Hippocampal formation (tissue), 2 donors: ENCODE measurements around the gene ANKRD35.
"Not testable (repeated sequence)": the region's sequence is repeated elsewhere in the genome, so short reads cannot be mapped to it uniquely, and the experiment has no call there.

Source experiments
- DNase-seq, 2 donors: peaks; one replicate each; lab custom pipeline; 2025; lab: John Stamatoyannopoulos, UW

ANKRD35 gene, protein sequence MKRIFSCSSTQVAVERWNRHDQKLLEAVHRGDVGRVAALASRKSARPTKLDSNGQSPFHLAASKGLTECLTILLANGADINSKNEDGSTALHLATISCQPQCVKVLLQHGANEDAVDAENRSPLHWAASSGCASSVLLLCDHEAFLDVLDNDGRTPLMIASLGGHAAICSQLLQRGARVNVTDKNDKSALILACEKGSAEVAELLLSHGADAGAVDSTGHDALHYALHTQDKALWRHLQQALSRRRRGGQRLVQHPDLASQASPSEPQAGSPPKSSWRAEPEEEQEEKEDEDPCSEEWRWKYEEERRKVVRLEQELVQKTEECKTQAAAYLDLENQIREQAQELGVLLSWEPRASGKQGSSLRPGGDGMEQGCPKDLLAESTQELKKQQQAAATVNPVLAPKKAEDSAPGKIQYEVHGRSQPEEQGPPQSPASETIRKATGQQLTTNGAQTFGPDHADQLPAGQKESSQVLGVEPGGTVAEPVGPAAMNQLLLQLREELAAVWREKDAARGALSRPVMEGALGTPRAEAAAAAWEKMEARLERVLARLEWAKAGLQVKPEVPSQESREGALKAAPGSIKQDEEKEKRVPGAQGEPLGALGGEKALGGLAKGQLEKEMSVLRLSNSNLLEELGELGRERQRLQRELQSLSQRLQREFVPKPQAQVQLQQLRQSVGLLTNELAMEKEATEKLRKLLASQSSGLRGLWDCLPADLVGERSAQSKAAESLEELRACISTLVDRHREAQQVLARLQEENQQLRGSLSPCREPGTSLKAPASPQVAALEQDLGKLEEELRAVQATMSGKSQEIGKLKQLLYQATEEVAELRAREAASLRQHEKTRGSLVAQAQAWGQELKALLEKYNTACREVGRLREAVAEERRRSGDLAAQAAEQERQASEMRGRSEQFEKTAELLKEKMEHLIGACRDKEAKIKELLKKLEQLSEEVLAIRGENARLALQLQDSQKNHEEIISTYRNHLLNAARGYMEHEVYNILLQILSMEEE

DNA sequence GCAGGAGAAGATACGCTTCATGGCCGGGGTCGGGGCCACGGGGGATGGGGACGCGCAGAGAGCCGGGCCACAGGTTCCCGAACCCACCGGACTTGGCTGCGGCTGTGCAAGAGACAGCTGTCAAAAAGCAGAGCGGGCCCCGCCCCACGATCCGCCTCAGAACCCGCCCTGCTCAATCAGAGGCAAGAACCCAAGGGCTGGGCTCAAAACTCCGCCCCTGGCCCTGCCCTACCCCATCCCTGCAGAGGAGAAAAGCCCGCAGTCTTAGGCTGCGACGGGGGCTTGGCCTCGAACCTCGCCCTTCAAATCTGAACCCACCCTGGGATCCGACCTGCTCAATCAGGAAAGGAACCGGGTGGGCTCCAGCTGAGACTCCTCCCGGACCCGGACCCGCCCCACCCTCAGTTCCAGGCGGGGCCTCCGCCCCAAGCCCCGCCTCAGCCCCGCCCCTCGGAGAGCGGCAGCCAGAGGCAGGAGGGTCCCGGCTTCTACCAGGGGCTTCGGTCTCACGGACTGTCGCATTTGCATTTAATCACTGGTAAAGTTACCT, at the start of gene ANKRD35:
TSS of gene ANKRD35 (minus strand) at position 129 of the 550 bp plus-strand sequence. CDS start at position 21, 108 bp downstream.
- peak; percentile 57 to 83 for DNase-seq

DNA sequence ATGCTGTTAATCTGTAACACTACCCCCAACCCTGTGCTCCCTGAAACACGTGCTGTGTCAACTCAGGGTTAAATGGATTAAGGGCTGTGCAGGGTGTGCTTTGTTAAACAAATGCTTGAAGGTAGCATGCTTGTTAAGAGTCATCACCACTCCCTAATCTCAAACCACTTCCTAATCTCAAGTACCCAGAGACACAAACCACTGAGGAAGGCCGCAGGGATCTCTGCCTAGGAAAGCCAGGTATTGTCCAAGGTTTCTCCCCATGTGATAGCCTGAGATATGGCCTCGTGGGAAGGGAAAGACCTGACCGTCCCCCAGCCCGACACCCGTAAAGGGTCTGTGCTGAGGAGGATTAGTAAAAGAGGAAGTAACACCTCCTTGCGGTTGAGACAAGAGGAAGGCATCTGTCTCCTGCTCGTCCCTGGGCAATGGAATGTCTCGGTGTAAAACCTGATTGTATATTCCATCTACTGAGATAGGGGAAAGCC, 46.9 kb upstream of the ANKRD35 start:
- not testable (repeated sequence) for DNase-seq

DNA sequence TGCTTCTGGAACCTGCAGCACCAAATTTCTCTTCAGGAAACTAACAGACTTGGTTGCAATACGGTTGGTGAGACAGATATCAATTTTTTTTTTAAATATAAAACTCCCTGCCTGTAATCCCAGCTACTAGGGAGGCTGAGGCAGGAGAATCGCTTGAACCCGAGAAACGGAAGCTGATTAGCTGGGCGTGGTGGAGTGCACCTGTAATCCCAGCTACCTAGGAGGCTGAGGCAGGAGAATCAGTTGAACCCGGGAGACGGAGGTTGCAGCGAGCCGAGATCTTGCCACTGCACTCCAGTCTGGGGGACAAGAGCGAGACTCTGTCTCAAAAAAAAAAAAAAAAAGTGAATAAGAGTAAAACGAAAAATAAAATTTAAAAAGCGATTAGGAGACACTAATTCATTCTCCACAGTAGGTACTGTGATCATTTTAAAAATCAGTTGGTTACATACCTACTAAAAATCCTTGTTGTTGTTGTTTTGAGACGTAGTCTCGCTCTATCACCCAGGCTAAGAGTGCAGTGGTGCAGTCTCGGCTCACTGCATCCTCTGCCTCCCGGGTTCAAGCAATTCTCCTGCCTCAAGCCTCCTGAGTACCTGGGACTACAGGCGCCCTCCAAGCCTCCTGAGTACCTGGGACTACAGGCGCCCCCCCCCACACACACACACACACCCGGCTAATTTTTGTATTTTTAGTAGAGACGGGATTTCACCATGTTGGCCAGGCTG, 42.4 kb upstream of the ANKRD35 start:
- no peak for DNase-seq

DNA sequence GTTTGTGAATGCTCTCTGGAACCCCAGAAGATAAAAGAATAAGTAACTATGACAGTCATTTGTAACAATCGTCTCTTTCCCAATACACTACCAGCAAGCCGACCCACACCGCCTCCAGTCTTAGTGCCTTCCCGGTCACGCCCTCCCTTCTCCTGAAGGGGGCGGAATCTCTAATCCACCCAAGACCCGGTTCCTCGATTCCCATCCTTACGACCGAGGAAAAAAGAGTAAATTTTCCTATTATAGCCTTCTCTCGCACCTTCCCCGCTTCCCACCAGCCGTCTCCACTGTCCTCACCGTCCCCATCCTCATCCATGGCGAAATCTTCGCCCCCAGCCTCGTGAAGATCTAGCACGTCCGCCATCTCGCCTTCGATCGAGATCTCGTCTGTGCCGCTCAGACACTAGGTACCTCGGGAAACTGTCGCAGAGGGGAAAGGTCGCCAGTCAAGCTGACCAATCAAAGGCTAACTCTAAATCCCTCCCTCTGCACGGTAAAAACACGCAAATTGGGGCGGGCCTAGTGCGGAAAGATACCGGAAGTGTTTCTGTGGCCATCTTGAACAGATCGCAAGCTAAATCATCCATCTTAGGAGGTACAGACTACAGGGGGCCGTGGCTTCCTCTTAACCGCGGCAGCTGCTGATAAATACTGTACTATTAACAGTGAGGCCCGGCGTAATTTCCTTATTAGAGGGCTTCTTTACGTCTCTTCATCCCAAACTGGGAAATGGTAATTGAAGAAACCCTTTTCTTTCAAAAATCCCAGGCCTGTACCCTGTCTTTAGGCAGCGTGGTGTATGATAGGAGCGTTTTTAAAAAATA, 41.6 kb upstream of the ANKRD35 start, which contains the start of gene RBM8A:
TSS of gene RBM8A (minus strand) at position 422 of the 824 bp plus-strand sequence. CDS start at position 364, 58 bp downstream.
- peak; percentile 93 to 98 for DNase-seq

DNA sequence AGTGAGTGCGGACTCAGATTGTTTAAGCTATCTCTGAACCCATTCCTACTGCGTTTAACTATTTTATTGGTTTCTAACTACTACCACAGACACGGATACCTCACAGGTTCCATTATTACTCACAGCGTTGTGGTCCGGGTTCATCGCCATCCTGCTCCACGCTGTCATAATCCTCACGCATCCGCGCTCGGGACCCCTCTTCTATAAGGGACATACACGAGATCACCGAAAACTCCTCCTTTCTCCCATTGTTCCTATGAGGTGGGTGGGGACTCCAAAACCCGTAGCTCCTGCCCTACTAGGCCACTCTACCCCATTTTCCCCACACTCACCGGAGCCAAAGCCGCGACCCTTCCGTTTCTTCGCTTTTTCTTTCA, 41.0 kb upstream of the ANKRD35 start:
- no peak for DNase-seq

DNA sequence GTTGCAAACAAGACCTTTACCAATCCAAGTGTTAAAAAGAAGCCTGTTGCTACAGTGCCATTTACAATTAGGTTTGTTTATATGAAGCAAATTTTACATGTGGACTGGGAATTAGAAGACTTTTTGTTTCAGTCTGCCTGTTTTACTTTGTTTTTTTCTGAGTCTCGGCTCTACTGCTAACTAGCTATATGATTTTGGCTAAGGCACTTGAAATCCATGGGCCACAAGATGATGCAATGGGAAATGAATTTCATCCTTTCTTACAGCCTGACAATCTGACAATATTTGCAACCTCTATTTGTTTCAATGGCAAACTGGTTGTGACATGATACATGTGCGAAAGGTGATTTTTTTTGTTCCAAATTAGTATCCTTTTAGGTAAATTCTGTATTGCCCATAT, 36.6 kb upstream of the ANKRD35 start:
- DNase-seq = no peak

DNA sequence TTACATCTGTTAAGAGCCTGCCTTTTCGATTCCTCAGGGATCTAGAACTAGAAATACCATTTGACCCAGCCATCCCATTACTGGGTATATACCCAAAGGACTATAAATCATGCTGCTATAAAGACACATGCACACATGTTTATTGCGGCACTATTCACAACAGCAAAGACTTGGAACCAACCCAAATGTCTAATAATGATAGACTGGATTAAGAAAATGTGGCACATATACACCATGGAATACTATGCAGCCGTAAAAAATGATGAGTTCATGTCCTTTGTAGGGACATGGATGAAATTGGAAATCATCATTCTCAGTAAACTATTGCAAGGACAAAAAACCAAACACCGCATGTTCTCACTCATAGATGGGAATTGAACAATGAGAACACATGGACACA, 34.6 kb upstream of the ANKRD35 start:
- not testable (repeated sequence) for DNase-seq

DNA sequence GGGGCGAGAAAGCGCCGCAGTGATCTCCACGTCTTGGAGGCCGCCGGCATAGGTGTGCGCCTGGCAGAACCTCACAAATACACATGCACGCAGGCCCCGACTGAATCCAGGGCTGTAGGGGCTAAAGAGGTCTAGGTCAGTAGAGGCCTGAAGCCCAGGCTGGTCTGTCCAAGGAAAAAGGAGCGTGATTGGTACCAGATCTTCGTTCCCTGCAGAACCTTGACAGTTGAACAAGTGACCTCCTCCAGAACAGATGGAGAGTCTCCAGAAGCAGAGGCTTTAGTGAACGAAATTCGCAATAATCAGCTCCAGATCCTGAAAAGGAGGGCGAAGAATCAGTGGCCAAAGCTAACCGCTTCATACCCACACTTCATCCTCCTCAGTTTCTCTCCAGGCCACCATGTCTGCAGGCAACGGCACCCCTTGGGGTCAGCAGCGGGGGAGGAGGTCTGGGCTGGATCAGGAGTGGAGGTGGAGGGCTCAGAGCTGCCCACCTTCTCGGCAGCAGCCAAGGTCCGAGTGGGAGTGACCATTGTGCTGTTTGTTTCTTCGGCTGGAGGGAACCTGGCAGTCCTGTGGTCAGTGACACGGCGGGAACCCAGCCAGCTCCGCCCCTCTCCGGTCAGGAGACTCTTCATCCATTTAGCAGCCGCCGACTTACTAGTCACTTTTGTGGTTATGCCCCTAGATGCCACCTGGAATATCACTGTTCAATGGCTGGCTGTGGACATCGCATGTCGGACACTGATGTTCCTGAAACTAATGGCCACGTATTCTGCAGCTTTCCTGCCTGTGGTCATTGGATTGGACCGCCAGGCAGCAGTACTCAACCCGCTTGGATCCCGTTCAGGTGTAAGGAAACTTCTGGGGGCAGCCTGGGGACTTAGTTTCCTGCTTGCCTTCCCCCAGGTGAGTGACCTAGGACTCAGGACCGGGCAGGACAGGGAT, 33.6 kb upstream of the ANKRD35 start:
- no peak for DNase-seq

DNA sequence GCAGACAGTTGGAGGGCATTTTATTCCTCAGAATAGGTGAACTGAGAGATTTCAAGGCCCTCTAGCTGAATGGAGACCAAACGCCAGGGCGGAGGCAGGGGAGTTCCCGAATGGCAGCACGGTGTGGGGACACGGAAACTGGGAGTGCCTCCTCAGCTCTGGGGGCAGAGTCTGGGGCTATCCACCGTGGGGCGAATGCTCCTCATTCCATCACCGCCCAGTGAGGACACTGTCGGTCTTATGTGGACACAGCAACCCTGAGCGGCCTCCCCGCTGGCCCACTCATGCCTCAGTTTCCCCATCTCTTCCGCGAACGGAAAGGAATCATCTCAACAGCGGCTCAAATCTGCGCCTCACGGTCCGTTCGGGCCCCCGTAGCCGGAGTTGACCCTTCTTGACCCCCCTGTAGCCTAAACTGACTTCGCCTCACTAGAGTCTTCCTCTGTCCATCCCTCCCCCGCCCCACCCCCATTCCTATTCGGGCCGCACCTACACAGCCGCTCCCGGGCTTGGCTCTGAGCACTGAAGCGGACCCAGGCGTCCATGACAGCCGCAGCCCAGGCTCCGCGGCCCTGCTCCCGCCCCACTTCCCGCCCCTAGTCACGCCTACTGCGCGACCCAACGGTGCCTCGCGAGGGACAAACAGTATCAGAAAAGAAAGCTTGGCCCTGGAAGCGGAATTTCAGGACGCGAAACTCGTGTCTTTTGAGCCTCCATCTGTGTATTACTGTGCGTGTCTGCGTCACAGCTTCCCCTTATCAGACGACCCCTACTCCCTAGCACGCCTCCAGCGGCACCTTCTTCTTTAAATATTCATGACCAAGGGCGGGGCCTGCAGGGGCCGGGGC, 32.7 kb upstream of the ANKRD35 start, which contains the start of gene PEX11B:
TSS of gene PEX11B (minus strand) at position 574 of the 848 bp plus-strand sequence. CDS start at position 545, 29 bp downstream.
- DNase-seq = peak; percentile 82 to 91

DNA sequence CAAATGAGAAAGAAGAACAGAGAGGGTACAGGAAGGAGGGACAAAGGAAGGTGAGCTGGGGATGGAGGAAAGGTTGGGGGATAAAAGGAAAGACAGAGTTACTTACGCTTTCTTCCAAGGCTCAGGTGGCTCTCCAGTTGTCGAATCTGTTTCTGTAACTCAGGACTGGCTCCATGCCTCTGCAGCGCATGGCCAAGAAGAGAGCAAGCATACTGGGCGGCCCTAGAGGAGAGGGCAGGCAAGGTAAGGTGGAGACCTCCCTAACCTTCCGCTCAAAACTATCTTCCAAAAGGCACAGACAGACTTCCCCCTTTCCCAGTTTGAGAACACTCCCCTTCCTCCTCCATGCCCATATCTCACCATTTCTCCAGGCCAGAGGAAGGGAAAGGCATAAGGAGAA, 31.9 kb upstream of the ANKRD35 start:
- no peak for DNase-seq

DNA sequence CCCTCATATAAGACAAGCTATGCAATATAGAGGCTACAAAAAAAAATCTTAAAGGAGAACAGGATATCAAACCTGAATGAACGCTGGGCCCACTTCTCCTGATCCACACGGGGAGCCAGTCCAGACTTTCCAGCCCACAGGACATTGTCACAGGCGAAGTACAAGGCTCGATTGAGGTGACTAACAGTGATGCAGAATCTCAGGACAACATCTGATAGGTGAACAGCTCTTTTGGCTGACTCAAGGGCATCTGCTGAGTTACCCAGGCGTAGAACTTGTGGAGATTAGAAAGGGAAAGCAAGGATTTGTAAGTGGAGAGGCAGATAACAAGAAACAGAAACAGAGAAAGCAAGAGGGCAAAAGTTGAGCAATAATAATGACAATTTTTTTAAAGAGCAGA, 31.1 kb upstream of the ANKRD35 start:
- DNase-seq = no peak

DNA sequence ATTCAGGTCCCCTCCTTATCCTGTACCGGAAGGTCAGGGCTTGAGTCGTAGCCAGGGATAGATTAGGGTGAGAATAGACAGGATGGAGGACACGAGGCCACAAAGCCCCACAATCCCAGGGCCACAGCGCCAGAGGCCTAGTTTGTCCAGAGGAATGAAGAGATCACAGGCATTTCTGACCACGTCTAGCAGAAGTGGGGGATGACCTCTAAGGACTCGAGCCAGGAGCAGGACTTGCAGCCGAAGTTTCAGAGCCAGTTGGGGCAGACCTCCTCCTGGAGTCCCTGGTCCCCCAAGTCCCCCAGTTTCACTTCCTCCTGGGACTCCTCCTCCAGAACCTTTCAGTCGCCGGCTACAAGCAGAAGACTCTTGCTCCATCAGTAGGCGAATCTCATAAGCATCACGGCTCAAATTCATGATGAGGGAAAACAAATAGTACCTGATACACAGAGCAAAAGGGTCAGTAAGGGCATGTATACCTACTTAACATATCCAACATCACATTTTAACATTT, 26.5 kb upstream of the ANKRD35 start:
- DNase-seq = no peak

DNA sequence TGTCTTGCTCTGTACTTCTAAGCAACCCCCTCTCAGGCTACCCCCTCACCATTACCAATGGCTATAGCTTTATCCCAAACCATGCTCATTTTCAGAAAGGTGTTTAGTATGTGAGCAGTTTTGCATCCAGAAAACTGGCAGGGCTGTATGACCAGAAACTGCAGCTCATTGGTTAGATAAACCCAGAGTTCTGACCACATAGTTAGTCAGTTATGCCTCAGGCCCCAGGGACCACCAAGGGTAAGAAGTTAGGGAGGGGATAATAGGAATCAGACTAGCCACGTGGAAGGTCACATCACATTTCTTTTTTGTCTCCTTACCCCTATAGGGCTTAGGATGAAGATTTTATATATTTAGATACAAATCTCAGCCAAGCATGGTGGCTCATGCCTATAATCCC, 23.0 kb upstream of the ANKRD35 start:
- DNase-seq = no peak

DNA sequence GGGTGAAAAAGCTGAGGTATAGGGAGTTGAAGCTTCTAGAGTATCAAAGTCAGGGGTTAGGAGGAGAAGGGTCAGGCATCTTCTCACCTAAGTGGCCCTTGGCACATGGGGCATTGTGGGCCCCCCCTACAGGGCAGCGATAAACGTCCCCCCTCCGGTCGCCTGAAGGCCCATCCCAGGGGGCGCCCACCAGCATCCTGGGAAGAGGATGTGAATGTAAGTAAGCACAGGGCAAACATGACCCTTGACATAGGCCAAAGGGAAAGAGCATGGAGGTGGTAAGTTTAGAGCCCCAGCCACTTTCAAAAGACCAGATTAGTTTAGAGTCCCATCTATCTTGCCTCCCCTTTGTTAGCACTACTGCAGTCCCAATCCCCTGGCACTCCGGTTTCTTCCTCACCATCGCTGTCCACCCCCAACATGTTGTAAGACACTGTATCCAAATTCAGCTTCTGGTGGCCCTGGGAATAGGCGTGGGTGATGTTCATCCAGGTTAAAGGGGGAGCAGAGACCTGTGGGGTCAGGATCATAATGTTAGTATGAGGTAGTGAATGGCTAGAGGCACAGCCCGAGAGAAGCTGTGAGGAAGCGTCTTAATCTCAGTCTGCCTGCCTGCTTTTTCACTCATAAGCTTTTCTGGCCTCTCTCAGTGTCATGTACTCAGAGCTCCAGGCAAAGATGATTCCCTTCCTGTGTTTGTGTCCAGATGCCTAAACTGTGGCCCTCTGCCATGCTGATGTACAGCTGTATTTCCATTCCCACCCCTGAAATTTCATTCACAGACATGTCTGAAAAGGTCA, 21.5 kb upstream of the ANKRD35 start:
- no peak for DNase-seq

DNA sequence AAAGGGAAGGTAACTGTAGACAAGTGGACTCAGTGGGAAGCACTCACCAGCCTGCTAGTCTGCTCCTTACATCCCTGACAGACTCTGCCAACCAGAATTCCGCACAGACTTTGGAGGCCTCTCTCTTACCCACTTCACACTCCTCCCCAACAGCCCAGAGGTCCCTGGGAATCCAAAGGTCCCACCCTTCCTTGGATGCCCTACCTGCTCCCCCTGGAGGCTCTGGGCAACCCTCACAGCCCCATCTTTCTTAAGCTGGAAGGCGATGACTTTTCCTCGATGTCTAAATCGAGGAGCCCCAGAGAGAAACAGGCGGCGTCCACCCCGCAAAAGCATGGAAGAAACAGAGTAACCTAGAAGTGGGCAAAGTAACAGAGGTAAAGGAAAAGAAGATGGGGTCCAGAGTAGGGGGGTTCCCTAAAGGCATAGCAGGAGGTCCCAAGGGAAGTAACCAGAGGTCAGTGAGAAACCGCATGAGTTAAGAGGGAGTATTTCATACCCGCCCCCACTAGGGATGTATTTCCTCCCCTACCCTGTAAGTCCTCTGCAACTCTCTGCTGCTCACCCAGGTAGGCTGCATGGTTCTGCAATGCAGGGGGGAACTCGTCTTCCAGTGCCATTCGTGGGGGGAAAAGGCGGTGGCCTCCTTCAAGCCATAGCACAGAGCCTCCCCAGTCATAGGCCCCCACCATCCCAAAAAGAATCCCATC, 15.8 kb upstream of the ANKRD35 start:
- no peak for DNase-seq

DNA sequence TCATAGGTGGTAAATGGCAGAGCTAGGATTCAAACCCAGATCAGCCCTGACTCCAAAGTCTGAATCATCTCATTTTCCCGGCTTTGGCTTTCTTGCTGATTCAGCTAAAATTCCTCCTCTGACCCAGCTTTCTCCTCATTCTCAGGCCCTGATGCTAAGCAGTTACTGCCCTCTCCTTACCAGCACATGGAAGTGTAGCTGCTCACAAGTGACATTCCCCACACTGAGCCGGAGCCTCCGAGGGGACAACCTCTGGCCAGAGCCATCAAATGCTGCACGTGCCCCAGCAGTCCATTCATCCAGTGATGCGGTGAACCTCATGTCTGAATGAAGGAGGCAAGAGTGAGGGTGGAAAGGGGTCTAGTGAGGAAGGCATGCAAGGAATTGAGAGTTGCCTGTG, 13.1 kb upstream of the ANKRD35 start:
- no peak for DNase-seq

DNA sequence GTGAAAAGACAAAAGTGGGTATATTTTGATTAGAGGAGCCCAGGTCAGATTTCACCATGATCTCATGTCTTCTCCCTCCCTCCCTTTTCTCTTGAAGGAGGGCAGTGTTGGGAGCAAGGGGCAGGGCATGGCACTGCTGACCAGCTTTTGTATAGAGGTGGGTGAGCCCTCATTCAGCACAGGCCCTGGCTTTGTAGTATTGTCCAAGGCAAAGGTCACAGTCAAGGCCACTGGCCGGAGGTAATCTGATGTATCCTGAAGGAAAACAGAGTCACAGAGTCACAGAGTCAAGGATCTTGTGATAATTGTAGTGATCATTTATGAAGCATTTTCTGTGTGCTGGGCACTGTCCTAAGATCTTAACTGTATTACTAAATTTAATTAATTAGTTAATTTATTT, 12.3 kb upstream of the ANKRD35 start:
- DNase-seq = no peak
